GM23338 (cell line): ENCODE measurements around the gene MCC. TPM values are rescaled to one million over a fixed set of nuclear protein-coding genes. Genes with fewer than 3 reads are reported as not detected.

Experiments used
- ATAC-seq: fragments of 200-7000 bp; cut with Tn5 transposase; 3 replicates; pipeline ENCODE4 v1.9.1; 2020
- DNase-seq: peaks from one replicate; pipeline ENCODE4 v3.0.0-alpha.2; 2015; ENCODE audit warnings: low spot score
- H2AFZ ChIP-seq: fragments of 200-600 bp; sonication (generic); 2 replicates; pipeline ENCODE4 v1.8.0; 2016; ENCODE audit warnings: antibody characterized with exemption, mild to moderate bottlenecking, moderate library complexity
- H3F3A ChIP-seq: fragments of 200-600 bp; sonication (generic); replicated peaks from 2 replicates; pipeline ENCODE4 v1.8.0; 2017; ENCODE audit warnings: antibody characterized with exemption, mixed run types, low read depth
- H3K27ac ChIP-seq: fragments of 200-600 bp; sonication (generic); 2 replicates; pipeline ENCODE4 v1.6.1; 2016; ENCODE audit warnings: low read depth
- H3K27me3 ChIP-seq: fragments of 200-600 bp; sonication (generic); 2 replicates; pipeline ENCODE4 v1.8.0; 2016; ENCODE audit warnings: mild to moderate bottlenecking, mixed run types, moderate library complexity; ENCODE audit not compliant: insufficient read depth
- H3K36me3 ChIP-seq: fragments of 200-600 bp; sonication (generic); 2 replicates; pipeline ENCODE4 v1.8.0; 2016; ENCODE audit warnings: mild to moderate bottlenecking; ENCODE audit not compliant: insufficient read depth
- H3K4me1 ChIP-seq: fragments of 200-600 bp; sonication (generic); 2 replicates; pipeline ENCODE4 v1.8.0; 2016; ENCODE audit warnings: mild to moderate bottlenecking, moderate library complexity; ENCODE audit not compliant: insufficient read depth
- H3K4me2 ChIP-seq: fragments of 200-600 bp; sonication (generic); 2 replicates; pipeline ENCODE4 v1.7.1; 2017; ENCODE audit warnings: mixed run types
- H3K4me3 ChIP-seq: fragments of 200-600 bp; sonication (generic); 2 replicates; pipeline ENCODE4 v1.6.1; 2016; ENCODE audit warnings: mixed run types
- H3K79me2 ChIP-seq: fragments of 200-600 bp; sonication (generic); replicated peaks from 2 replicates; pipeline ENCODE4 v1.8.0; 2017; ENCODE audit warnings: mild to moderate bottlenecking; ENCODE audit not compliant: insufficient read depth
- H3K9me2 ChIP-seq: fragments of 200-600 bp; sonication (generic); 2 replicates; pipeline ENCODE4 v1.8.0; 2017; ENCODE audit not compliant: insufficient read depth
- H4K20me1 ChIP-seq: fragments of 200-600 bp; sonication (generic); replicated peaks from 2 replicates; pipeline ENCODE4 v1.8.0; 2017; ENCODE audit warnings: mild to moderate bottlenecking; ENCODE audit not compliant: insufficient read depth
- H3K27ac Mint-ChIP-seq: 2 replicates; pipeline ENCODE4 v1.8.0; 2020; ENCODE audit warnings: inconsistent platforms, mild to moderate bottlenecking, moderate library complexity, mixed read lengths
- H3K27me3 Mint-ChIP-seq: 3 replicates; pipeline ENCODE4 v1.8.0; 2022; ENCODE audit warnings: low read depth, mild to moderate bottlenecking, moderate library complexity, mixed read lengths, inconsistent platforms; ENCODE audit not compliant: insufficient read depth, poor library complexity
- H3K36me3 Mint-ChIP-seq: 3 replicates; pipeline ENCODE4 v1.8.0; 2021; ENCODE audit warnings: low read depth, mild to moderate bottlenecking, inconsistent platforms, moderate library complexity, mixed read lengths
- H3K4me1 Mint-ChIP-seq: 3 replicates; pipeline ENCODE4 v1.8.0; 2020; ENCODE audit warnings: mild to moderate bottlenecking, inconsistent platforms, mixed read lengths
- H3K4me3 Mint-ChIP-seq: 3 replicates; pipeline ENCODE4 v1.8.0; 2021; ENCODE audit warnings: moderate library complexity, mild to moderate bottlenecking, inconsistent platforms, mixed read lengths
- H3K9me3 Mint-ChIP-seq: 3 replicates; pipeline ENCODE4 v1.8.0; 2020; ENCODE audit warnings: moderate library complexity, mild to moderate bottlenecking, inconsistent platforms, mixed read lengths
- CREB1 ChIP-seq: fragments of 250-450 bp; sonication (Bioruptor Pico); IDR thresholded peaks from 2 replicates; pipeline ENCODE4 v1.5.0; 2020; ENCODE audit warnings: low read depth, mild to moderate bottlenecking, moderate library complexity
- CTCF ChIP-seq, 2 experiments: fragments of 200-600 bp in 1 of 2; sonication (generic) in 1 of 2; conservative IDR thresholded peaks; 2 replicates each; pipeline versions ENCODE4 v1.5.1 to v1.6.1; 2016 to 2017; ENCODE audit warnings: antibody characterized with exemption in 2 of 2, low read depth in 2 of 2, mild to moderate bottlenecking in 2 of 2, moderate library complexity in 1 of 2
- ETS1 ChIP-seq: IDR thresholded peaks from 2 replicates; pipeline ENCODE4 v1.6.1; 2016; ENCODE audit warnings: antibody characterized with exemption
- EZH2 ChIP-seq: fragments of 200-600 bp; sonication (generic); IDR thresholded peaks from one replicate; pipeline ENCODE4 v1.8.0; 2017; ENCODE audit warnings: antibody characterized with exemption, mild to moderate bottlenecking, low read depth; ENCODE audit not compliant: unreplicated experiment
- EZH2phosphoT487 ChIP-seq: fragments of 200-600 bp; sonication (generic); IDR thresholded peaks from one replicate; pipeline ENCODE4 v1.8.1; 2018; ENCODE audit warnings: antibody characterized with exemption; ENCODE audit not compliant: unreplicated experiment
- JUNB ChIP-seq: IDR thresholded peaks from one replicate; pipeline ENCODE4 v1.6.1; 2016; ENCODE audit warnings: antibody characterized with exemption; ENCODE audit not compliant: unreplicated experiment
- NANOG ChIP-seq: IDR thresholded peaks from 2 replicates; pipeline ENCODE4 v1.6.1; 2016; ENCODE audit warnings: antibody characterized with exemption, borderline replicate concordance
- POLR2AphosphoS5 ChIP-seq: IDR thresholded peaks from 2 replicates; pipeline ENCODE4 v1.6.1; 2016; ENCODE audit warnings: antibody characterized with exemption, low read depth
- REST ChIP-seq: IDR thresholded peaks from one replicate; pipeline ENCODE4 v1.6.1; 2018; ENCODE audit warnings: antibody characterized with exemption; ENCODE audit not compliant: unreplicated experiment
- STAT1 ChIP-seq: IDR thresholded peaks from one replicate; pipeline ENCODE4 v1.6.1; 2016; ENCODE audit warnings: antibody characterized with exemption; ENCODE audit not compliant: unreplicated experiment
- ZNF114 ChIP-seq: fragments of 250-450 bp; sonication (Bioruptor Pico); IDR thresholded peaks from 2 replicates; pipeline ENCODE4 v1.5.0; 2020; ENCODE audit warnings: mild to moderate bottlenecking, moderate library complexity
- ZNF331 ChIP-seq: fragments of 250-450 bp; sonication (Bioruptor Pico); IDR thresholded peaks from 2 replicates; pipeline ENCODE4 v1.5.0; 2020; ENCODE audit warnings: low read depth, mild to moderate bottlenecking, moderate library complexity
- ZNF462 ChIP-seq: fragments of 250-450 bp; sonication (Bioruptor Pico); IDR thresholded peaks from 2 replicates; pipeline ENCODE4 v1.5.0; 2020; ENCODE audit warnings: mild to moderate bottlenecking, moderate library complexity
- polyA plus RNA-seq: library from polyadenylated mRNA; unstranded; fragments of >200 nt; fragmentation: Nextera tagmentation; extraction: Ambion mirVana; gene quantifications from 2 replicates; pipeline ENCODE4 v1.2.1, GENCODE V29; 2016
- total RNA-seq: library from RNA; depleted of rRNA; stranded (reverse); fragments of >200 nt; shearing (Covaris generic); gene quantifications from 2 replicates; pipeline ENCODE4 v1.2.3, GENCODE V29; 2014

MCC gene
- total and polyA plus RNA-seq, 2 experiments from 2014 or later, result 3.8 to 10.1 TPM

- Mint-ChIP-seq H3K36me3 (no peaks in the 10 kb centered on the region), H3K4me1 (peaks cover 41% of the 10 kb centered on the region), H3K27ac (no peak overlapping the region), H3K9me3 (no peaks in the 10 kb centered on the region), H3K27me3 (no peaks in the 10 kb centered on the region), H3K4me3 (no peak overlapping the region)
- Histone ChIP-seq H3K27ac (no peak overlapping the region), H3K36me3 (no peaks in the 10 kb centered on the region), H3K4me3 (no peak overlapping the region), H3K4me2 (no peak overlapping the region), H3K79me2 (peaks cover 16% of the 10 kb centered on the region; the same call in 1 of the 2 replicates), H2AFZ (no peak overlapping the region), H4K20me1 (no peaks in the 10 kb centered on the region), H3K4me1 (peaks cover 4% of the 10 kb centered on the region; the same call in 1 of the 2 replicates), H3K9me2 (no peaks in the 10 kb centered on the region), H3K27me3 (no peaks in the 10 kb centered on the region), H3F3A (no peaks in the 10 kb centered on the region)
- no peak for ATAC-seq
- TF ChIP-seq ZNF331 (no peak), EZH2 (no peak), POLR2AphosphoS5 (no peak), EZH2phosphoT487 (no peak), NANOG (no peak), STAT1 (no peak), ETS1 (no peak), REST (no peak), ZNF114 (CRISPR knock-in tag) (no peak), CTCF (conservative IDR thresholded peaks at IDR 0.05; ENCODE audit: low read depth in 2 of 2) (no peak), ZNF462 (CRISPR knock-in tag) (no peak), JUNB (no peak), CREB1 (no peak)
- no peak for DNase-seq
Measured at GRCh38 chr5:113282472-113282871, 205.8 kb downstream of the MCC start.
